KMS-11 (cell line): ENCODE measurements around the gene NBEA.

ENCODE experiments used
- H2AFZ ChIP-seq: fragments of 200-600 bp; sonication (generic); 2 replicates; pipeline ENCODE4 v1.6.1; 2016; ENCODE audit warnings: antibody characterized with exemption, mixed run types, low read depth
- H3K27ac ChIP-seq: fragments of 200-600 bp; sonication (generic); 2 replicates; pipeline ENCODE4 v1.6.1; 2016; ENCODE audit warnings: mild to moderate bottlenecking, mixed run types
- H3K27me3 ChIP-seq: fragments of 200-600 bp; sonication (generic); 2 replicates; pipeline ENCODE4 v1.6.1; 2017; ENCODE audit warnings: mild to moderate bottlenecking, low read depth, mixed run types, moderate library complexity; ENCODE audit not compliant: insufficient read depth
- H3K36me3 ChIP-seq: fragments of 200-600 bp; sonication (generic); 2 replicates; pipeline ENCODE4 v1.6.1; 2017; ENCODE audit warnings: mild to moderate bottlenecking, mixed run types; ENCODE audit not compliant: insufficient read depth
- H3K4me1 ChIP-seq: fragments of 200-600 bp; sonication (generic); 2 replicates; pipeline ENCODE4 v1.6.1; 2016; ENCODE audit warnings: mild to moderate bottlenecking, low read depth, mixed run types; ENCODE audit not compliant: poor library complexity, severe bottlenecking
- H3K4me2 ChIP-seq: fragments of 200-600 bp; sonication (generic); 2 replicates; pipeline ENCODE4 v1.7.0; 2016; ENCODE audit warnings: mild to moderate bottlenecking, mixed run types
- H3K4me3 ChIP-seq: fragments of 200-600 bp; sonication (generic); IDR thresholded peaks from 2 replicates; pipeline ENCODE4 v1.6.1; 2017; ENCODE audit warnings: low read depth, low read length, mixed read lengths; ENCODE audit not compliant: insufficient read depth
- H3K79me2 ChIP-seq: fragments of 200-600 bp; sonication (generic); 2 replicates; pipeline ENCODE4 v1.6.1; 2016; ENCODE audit warnings: low read depth, mixed run types; ENCODE audit not compliant: insufficient read depth
- H3K9ac ChIP-seq: fragments of 200-600 bp; sonication (generic); 2 replicates; pipeline ENCODE4 v1.6.1; 2016; ENCODE audit warnings: mild to moderate bottlenecking, mixed run types
- H4K20me1 ChIP-seq: fragments of 200-600 bp; sonication (generic); 2 replicates; pipeline ENCODE4 v1.6.1; 2016; ENCODE audit warnings: mild to moderate bottlenecking, mixed run types; ENCODE audit not compliant: insufficient read depth
- TF ChIP-seq, protein P1 (sequence below): fragments of 200-600 bp; sonication (generic); conservative IDR thresholded peaks from 2 replicates; pipeline ENCODE4 v1.6.1; 2017; ENCODE audit warnings: low read depth, mild to moderate bottlenecking, antibody characterized with exemption, low read length, moderate library complexity, mixed read lengths

The NBEA gene

DNA sequence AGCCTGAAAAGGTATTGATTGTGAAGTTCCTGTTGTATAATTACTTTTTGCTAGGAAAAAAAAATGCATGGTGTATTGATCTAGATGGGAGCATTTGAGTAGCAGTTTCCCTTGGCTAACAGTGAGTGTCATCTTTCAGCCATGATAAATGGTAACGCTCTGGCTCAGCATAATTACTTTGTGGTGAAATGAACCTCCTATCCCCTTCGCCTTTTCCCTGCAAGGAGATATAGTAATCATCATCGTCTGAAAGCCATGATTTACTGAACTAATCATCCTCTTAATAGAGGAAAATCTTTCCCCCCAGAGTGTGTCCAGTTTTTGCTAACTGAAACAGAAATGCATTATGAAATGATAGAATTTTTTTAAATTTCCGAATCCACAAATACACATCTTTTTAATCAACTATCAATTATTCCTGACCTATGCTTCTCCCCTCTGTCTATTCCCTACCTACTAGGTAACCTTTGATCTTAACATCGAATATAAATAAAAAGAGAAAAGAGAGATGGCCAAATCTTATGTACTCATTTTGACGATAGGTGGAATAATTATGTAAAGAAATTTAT, 445.7 kb downstream of the NBEA start:
- Histone ChIP-seq H3K4me3 (no peak overlapping the region), H2AFZ (no peak overlapping the region), H3K27me3 (no peaks in the 10 kb centered on the region), H3K9ac (no peak overlapping the region), H3K27ac (no peak overlapping the region), H4K20me1 (no peaks in the 10 kb centered on the region), H3K79me2 (no peaks in the 10 kb centered on the region), H3K4me1 (no peaks in the 10 kb centered on the region), H3K36me3 (no peaks in the 10 kb centered on the region), H3K4me2 (no peak overlapping the region)
- TF ChIP-seq, protein P1, sequence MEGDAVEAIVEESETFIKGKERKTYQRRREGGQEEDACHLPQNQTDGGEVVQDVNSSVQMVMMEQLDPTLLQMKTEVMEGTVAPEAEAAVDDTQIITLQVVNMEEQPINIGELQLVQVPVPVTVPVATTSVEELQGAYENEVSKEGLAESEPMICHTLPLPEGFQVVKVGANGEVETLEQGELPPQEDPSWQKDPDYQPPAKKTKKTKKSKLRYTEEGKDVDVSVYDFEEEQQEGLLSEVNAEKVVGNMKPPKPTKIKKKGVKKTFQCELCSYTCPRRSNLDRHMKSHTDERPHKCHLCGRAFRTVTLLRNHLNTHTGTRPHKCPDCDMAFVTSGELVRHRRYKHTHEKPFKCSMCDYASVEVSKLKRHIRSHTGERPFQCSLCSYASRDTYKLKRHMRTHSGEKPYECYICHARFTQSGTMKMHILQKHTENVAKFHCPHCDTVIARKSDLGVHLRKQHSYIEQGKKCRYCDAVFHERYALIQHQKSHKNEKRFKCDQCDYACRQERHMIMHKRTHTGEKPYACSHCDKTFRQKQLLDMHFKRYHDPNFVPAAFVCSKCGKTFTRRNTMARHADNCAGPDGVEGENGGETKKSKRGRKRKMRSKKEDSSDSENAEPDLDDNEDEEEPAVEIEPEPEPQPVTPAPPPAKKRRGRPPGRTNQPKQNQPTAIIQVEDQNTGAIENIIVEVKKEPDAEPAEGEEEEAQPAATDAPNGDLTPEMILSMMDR: no peak

DNA sequence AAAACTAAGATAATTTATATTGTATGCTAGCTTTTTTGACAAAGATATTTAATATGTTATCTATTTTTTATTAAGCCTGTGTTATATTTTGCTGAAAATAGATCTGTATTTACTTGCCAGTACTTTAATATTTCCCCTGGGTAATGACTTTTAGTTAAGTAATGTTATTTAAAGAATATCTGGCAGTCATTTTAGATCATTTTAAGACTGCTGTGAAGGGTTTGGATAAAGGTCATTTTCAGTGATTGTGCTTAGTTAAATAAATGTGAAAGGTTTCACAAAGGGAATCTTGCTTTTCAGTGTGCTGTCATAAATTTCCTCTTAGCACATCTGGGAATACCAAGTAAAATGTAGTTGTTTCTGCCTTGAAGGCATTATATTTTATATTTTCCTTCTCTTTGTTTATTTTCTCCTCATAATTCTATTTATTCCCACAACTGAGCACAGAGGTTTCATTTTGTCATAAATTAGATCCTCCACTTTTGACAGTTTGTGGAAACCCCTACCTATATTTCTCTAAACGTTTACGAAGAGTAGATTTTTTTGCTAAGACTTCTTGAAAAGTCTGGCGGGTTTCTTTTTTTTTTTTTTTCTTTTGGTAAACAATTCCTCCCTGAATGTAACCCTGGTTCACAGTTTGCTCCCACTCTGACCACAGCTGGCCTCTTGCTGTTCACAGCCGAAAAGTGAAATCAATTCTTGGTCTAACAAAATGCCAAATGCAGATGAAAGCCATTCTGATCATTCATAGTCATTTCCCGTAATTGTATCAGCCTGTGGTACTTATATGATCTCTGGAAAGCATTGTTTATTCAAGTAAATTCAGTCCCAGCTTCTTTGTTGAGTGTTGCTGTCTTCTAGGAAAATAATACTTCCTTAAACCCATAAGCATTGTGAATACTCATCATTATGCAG, 446.6 kb downstream of the NBEA start:
- Histone ChIP-seq H3K79me2 (no peaks in the 10 kb centered on the region), H3K4me1 (no peaks in the 10 kb centered on the region), H3K4me2 (no peak overlapping the region), H2AFZ (no peak overlapping the region), H3K36me3 (no peaks in the 10 kb centered on the region), H3K27ac (no peak overlapping the region), H3K4me3 (no peak overlapping the region), H4K20me1 (no peaks in the 10 kb centered on the region), H3K27me3 (no peaks in the 10 kb centered on the region), H3K9ac (no peak overlapping the region)
- TF ChIP-seq, protein P1: no peak

DNA sequence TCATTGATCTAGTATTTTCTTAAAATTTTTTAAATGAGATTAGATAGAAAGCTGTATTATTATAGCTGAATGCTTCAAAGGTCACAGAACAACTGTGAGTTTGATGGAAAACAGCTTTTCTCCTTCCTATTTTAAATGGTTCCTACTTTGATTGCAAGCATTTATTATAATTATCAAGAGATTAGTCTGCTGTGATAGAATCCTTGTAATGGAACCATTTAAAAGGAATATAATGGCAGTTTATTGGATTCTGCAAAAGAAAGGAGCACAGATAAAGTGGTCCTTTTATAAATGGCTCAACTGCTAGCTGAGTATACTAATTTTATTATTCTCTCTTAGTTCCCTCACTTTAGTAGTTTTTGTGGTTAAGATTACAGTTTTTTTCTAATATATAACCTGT, 447.5 kb downstream of the NBEA start:
- H3K79me2 ChIP-seq: no peaks in the 10 kb centered on the region
- TF ChIP-seq, protein P1: no peak
- no peak overlapping the region for H2AFZ ChIP-seq
- no peak overlapping the region for H3K4me3 ChIP-seq
- H3K36me3 ChIP-seq: no peaks in the 10 kb centered on the region
- no peaks in the 10 kb centered on the region for H3K4me1 ChIP-seq
- H3K9ac ChIP-seq: no peak overlapping the region
- H3K27me3 ChIP-seq: no peaks in the 10 kb centered on the region
- H4K20me1 ChIP-seq: no peaks in the 10 kb centered on the region
- no peak overlapping the region for H3K4me2 ChIP-seq
- no peak overlapping the region for H3K27ac ChIP-seq

DNA sequence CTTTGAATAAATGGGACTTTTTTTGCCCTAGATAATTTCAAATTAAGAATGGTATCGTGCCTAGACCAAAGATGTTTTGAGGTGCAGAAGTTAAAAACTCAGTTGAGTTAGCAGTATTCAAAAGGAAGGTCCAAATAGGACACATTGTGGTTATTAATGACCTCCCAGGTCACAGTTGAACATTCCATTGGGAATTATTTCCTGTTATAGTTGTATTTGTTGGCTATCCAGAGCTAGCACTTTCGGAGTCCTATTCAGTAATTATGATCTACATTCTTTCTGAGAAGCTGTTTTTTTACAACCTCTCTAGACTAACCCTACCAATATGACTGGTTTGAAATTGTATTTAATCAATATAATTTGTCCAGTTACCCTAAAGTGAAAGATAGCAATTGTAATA, 450.7 kb downstream of the NBEA start:
- H3K27ac ChIP-seq: no peak overlapping the region
- H3K4me3 ChIP-seq: no peak overlapping the region
- no peaks in the 10 kb centered on the region for H3K27me3 ChIP-seq
- no peaks in the 10 kb centered on the region for H3K4me1 ChIP-seq
- H3K4me2 ChIP-seq: no peak overlapping the region
- H3K9ac ChIP-seq: no peak overlapping the region
- no peaks in the 10 kb centered on the region for H3K79me2 ChIP-seq
- H3K36me3 ChIP-seq: no peaks in the 10 kb centered on the region
- H2AFZ ChIP-seq: no peak overlapping the region
- TF ChIP-seq, protein P1: no peak
- H4K20me1 ChIP-seq: no peaks in the 10 kb centered on the region
